ENCODE measurements around the gene DBF4.
"Not testable (repeated sequence)": the region's sequence is repeated elsewhere in the genome, so short reads cannot be mapped to it uniquely, and the experiment has no call there.

DBF4 gene

GRCh38 chr7:87876040-87876868 is at the start of gene DBF4, which contains the start of gene SLC25A40:
DBF4 (plus strand) TSS chr7:87876493; CDS start chr7:87876733, 240 bp downstream.
SLC25A40 (minus strand) TSS chr7:87876360; CDS start chr7:87858727, 17,633 bp downstream.
- DNase-seq (ENCODE audit: low spot score), result peak; percentile 96
- in situ Hi-C loops (cut with MboI; ENCODE audit: low pct_unique_long_range_greater_than_20kb, low sequenced_read_pairs, unreplicated experiment), result loop anchor here (25.0 kb wide), 1 partner anchor 236 kb away; no protein-coding TSS in a partner anchor
- no peak for TF ChIP-seq CTCF (IDR thresholded peaks at IDR 0.05; ENCODE audit: extremely low read depth, insufficient read depth, missing control alignments)

- in situ Hi-C loops (cut with MboI; ENCODE audit: low pct_unique_long_range_greater_than_20kb, low sequenced_read_pairs, unreplicated experiment); DNase-seq (ENCODE audit: low spot score): not testable (repeated sequence)
Observed at GRCh38 chr7:87828383-87828782, 47.9 kb upstream of the DBF4 start.

- no peak for DNase-seq (ENCODE audit: low spot score)
- in situ Hi-C loops (cut with MboI; ENCODE audit: low pct_unique_long_range_greater_than_20kb, low sequenced_read_pairs, unreplicated experiment), result no loop called here
- TF ChIP-seq CTCF (IDR thresholded peaks at IDR 0.05; ENCODE audit: extremely low read depth, insufficient read depth, missing control alignments), result no peak
Observed at GRCh38 chr7:87831097-87831496, 45.2 kb upstream of the DBF4 start.

GRCh38 chr7:87833130-87833529 is 43.2 kb upstream of the DBF4 start:
- DNase-seq (ENCODE audit: low spot score), result no peak
- TF ChIP-seq CTCF (IDR thresholded peaks at IDR 0.05; ENCODE audit: extremely low read depth, insufficient read depth, missing control alignments), result no peak
- in situ Hi-C loops (cut with MboI; ENCODE audit: low pct_unique_long_range_greater_than_20kb, low sequenced_read_pairs, unreplicated experiment), result no loop called here

GRCh38 chr7:87837597-87837996 is 38.7 kb upstream of the DBF4 start:
- DNase-seq (ENCODE audit: low spot score), result no peak
- in situ Hi-C loops (cut with MboI; ENCODE audit: low pct_unique_long_range_greater_than_20kb, low sequenced_read_pairs, unreplicated experiment), result no loop called here
- TF ChIP-seq CTCF (IDR thresholded peaks at IDR 0.05; ENCODE audit: extremely low read depth, insufficient read depth, missing control alignments), result no peak

- TF ChIP-seq CTCF (IDR thresholded peaks at IDR 0.05; ENCODE audit: extremely low read depth, insufficient read depth, missing control alignments), result no peak
- no peak for DNase-seq (ENCODE audit: low spot score)
Observed at GRCh38 chr7:87850836-87851593, 25.3 kb upstream of the DBF4 start.

GRCh38 chr7:87852306-87852705 is 24.0 kb upstream of the DBF4 start:
- TF ChIP-seq CTCF (IDR thresholded peaks at IDR 0.05; ENCODE audit: extremely low read depth, insufficient read depth, missing control alignments), result no peak
- DNase-seq (ENCODE audit: low spot score), result no peak
- in situ Hi-C loops (cut with MboI; ENCODE audit: low pct_unique_long_range_greater_than_20kb, low sequenced_read_pairs, unreplicated experiment), result no loop called here

More at GRCh38 chr7:87850836-87851593, 25.3 kb upstream of the DBF4 start:
- in situ Hi-C loops (cut with MboI; ENCODE audit: low pct_unique_long_range_greater_than_20kb, low sequenced_read_pairs, unreplicated experiment), result no loop called here

Data from GM13977 (cell line).